GM12875 (cell line): ENCODE measurements around the gene RAD23B.
"Not testable (repeated sequence)": the region's sequence is repeated elsewhere in the genome, so short reads cannot be mapped to it uniquely, and the experiment has no call there.

Source experiments
- H3K4me3 ChIP-seq: one replicate; pipeline ENCODE4 v1.5.1; 2011; ENCODE audit warnings: low read depth, low read length, control low read depth
- TF ChIP-seq, protein P1 (sequence below): IDR thresholded peaks from 2 replicates; pipeline ENCODE4 v1.5.1; 2011; ENCODE audit warnings: low read depth, mild to moderate bottlenecking, control low read depth, inconsistent platforms, low read length, moderate library complexity, borderline replicate concordance; ENCODE audit not compliant: insufficient read depth

The RAD23B gene

DNA sequence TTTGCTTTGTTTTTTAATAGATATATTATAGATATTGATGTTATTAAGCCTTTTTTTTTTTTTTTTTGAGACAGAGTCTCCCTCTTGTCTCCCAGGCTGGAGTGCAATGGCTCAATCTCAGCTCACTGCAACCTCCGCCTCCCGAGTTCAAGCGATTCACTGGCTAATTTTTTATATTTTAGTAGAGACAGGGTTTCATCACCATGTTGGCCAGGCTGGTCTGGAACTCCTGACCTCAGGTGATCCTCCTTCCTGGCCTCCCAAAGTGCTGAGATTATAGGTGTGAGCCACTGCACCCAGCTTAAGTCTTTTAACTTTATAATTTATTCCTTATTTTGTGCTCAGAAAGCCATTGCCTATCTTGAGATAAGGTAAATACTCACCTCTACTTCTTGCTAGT lies 24.2 kb upstream of the RAD23B start:
- TF ChIP-seq, protein P1, sequence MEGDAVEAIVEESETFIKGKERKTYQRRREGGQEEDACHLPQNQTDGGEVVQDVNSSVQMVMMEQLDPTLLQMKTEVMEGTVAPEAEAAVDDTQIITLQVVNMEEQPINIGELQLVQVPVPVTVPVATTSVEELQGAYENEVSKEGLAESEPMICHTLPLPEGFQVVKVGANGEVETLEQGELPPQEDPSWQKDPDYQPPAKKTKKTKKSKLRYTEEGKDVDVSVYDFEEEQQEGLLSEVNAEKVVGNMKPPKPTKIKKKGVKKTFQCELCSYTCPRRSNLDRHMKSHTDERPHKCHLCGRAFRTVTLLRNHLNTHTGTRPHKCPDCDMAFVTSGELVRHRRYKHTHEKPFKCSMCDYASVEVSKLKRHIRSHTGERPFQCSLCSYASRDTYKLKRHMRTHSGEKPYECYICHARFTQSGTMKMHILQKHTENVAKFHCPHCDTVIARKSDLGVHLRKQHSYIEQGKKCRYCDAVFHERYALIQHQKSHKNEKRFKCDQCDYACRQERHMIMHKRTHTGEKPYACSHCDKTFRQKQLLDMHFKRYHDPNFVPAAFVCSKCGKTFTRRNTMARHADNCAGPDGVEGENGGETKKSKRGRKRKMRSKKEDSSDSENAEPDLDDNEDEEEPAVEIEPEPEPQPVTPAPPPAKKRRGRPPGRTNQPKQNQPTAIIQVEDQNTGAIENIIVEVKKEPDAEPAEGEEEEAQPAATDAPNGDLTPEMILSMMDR, result no peak

DNA sequence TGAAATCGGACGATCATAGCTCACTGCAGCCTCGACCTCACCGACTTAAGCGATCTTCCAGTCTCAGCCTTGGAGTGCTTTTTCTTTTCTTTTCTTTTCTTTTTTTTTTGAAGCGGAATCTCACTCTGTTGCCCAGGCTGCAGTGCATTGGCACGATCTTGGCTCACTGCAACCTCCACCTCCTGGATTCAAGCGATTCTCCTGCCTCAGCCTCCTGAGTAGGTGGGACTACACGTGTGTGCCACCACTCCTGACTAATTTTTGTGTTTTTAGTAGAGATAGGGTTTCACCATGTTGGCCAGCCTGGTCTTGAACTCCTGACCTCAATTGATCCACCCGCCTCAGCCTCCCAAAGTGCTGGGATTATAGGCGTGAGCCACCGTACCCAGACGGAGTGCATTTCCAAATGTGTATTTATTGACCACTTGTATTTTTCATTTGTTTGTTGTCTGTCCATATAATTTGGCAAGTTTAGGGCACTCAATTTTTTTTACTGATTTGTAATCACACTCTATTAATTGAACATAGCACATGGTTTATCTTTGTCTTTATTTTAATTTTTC lies 23.2 kb upstream of the RAD23B start:
- not testable (repeated sequence) for H3K4me3 ChIP-seq

More for the DNA sequence above, 24.2 kb upstream of the RAD23B start:
- no peak overlapping the region for H3K4me3 ChIP-seq

DNA sequence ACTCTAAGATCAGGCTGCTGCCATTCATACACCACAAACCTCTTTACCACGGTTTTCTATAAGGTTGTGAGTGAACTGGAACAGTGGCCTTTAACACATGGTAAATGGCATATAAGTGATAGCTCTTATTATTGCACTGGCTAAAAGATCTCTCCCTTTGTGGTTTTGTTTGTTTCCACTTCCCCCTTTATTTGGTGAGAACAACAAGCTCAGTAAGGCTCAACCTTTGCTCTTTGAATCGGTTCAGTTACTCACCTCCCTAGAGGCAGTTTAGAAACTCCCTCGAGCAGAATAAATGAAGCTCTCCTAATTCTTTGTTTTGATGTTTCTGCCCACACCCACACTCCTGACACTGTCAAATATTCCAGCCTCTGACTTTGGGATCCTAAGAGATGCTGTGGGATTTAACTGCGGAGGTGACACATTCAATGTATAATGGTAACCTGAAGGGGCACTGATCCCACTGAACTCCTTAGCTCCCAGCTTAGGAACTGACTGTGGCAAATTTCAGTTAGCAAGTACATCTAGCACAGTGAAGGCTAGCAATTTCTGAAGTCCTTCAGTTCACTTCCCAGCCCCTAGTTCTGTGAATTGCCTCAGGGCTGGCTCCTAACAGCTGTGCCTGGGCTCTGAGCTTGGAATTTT lies 22.5 kb upstream of the RAD23B start:
- no peak overlapping the region for H3K4me3 ChIP-seq
- TF ChIP-seq, protein P1, result no peak

- TF ChIP-seq, protein P1, result no peak
- no peak overlapping the region for H3K4me3 ChIP-seq
These were observed 22.0 kb upstream of the RAD23B start for GRCh38 chr9:107261106-107261505.

DNA sequence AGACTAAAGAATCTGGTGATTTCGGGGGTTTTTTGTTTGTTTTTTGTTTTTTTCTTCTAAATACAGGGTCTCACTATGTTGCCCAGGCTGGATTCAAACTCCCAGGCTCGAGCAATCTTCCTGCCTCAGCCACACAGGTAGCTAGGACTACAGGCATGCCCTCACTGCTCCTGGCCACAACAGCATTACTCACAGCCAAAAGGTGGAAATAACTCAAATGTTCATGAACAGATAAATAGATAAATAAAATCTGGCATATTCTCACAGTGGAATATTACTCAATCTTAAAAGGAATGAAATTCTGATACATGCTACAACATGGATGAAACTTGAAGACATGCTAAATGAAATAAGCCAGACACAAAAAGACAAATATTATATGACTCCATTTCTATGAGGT lies 19.8 kb upstream of the RAD23B start:
- TF ChIP-seq, protein P1, result no peak

GRCh38 chr9:107266624-107267368 lies 16.3 kb upstream of the RAD23B start:
- TF ChIP-seq, protein P1, result no peak
- no peak overlapping the region for H3K4me3 ChIP-seq

More for the DNA sequence above, 19.8 kb upstream of the RAD23B start:
- H3K4me3 ChIP-seq, result no peak overlapping the region

DNA sequence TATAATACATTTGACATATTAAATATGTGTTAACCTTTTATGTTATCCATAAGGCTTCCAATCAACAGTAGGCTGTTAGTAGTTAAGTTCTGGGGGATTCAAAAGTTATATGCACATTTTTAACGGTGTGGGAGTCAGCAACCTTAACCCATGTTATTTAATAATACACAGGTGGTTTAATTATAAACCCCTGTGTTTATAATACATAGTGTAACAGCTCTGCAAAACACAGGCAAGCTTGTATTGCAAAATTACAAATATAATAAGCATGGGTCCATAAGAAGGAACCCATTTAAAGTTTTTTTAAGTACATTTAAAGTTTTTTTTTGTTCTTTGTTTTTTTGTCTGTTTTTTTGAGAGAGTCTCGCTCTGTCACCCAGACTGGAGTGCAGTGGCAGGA lies 14.5 kb upstream of the RAD23B start:
- H3K4me3 ChIP-seq, result no peak overlapping the region
- TF ChIP-seq, protein P1, result no peak
